K562 (cell line): ENCODE results near the gene USP4. TPM values are rescaled to one million over a fixed set of nuclear protein-coding genes. Genes with fewer than 3 reads are reported as not detected.

Experiments used
- ATAC-seq: fragments of 200-7000 bp; cut with Tn5 transposase; 3 replicates; pipeline ENCODE4 v1.9.1; 2020; ENCODE audit warnings: moderate library complexity
- BruUV-seq: library from RNA; stranded (reverse); fragments of 400-500 nt; replicated peaks from 2 replicates; lab custom pipeline; 2021; lab: Mats Ljungman, UMichigan
- CTCF ChIA-PET: fragments of 300-600 bp; formaldehyde crosslinking; extraction: SDS; loops from one replicate; lab custom pipeline; 2021; ENCODE audit warnings: low intra/inter-chr PET ratio; lab: Yijun Ruan, JAX
- POLR2A ChIA-PET: fragments of 300-600, 350-650 bp; sonication (Branson Sonifier 250); formaldehyde crosslinking; extraction: SDS; loops from one replicate; lab custom pipeline; 2021; ENCODE audit warnings: antibody characterized with exemption, inconsistent platforms; lab: Yijun Ruan, JAX
- DNase-seq, 4 experiments: peaks; one replicate each; pipeline versions ENCODE4 v3.0.0 to v3.0.0-alpha.2; 2011 to 2018; ENCODE audit warnings: low spot score in 3 of 4, mixed read lengths in 3 of 4; ENCODE audit errors: extremely low read depth in 1 of 4
- FAIRE-seq: peaks from 2 replicates; lab custom pipeline; 2011; peaks lifted over from hg19 to GRCh38; lab: Jason Lieb, UNC
- H2AFZ ChIP-seq: 2 replicates; pipeline ENCODE4 v1.6.0; 2011; ENCODE audit warnings: low read depth, low read length, control low read depth, inconsistent platforms
- H3K27ac ChIP-seq: fragments of 200-600 bp; 3 replicates; pipeline ENCODE4 v1.8.0; 2011; ENCODE audit warnings: low read depth, mild to moderate bottlenecking, control low read depth, inconsistent platforms, low read length, moderate library complexity, mixed read lengths; ENCODE audit errors: extremely low read depth
- H3K27me3 ChIP-seq, 2 experiments: fragments of 300-600 bp in 1 of 2; 2 replicates in 1 of 2; 3 replicates in 1 of 2; pipeline versions ENCODE4 v1.6.0 to v1.8.0; 2011; ENCODE audit warnings: inconsistent platforms in 2 of 2, low read length in 2 of 2, mild to moderate bottlenecking in 1 of 2, mixed read lengths in 1 of 2, moderate library complexity in 1 of 2; ENCODE audit not compliant: control insufficient read depth in 2 of 2, insufficient read depth in 2 of 2
- H3K36me3 ChIP-seq: fragments of 300-600 bp; 3 replicates; pipeline ENCODE4 v1.8.0; 2011; ENCODE audit warnings: mild to moderate bottlenecking, low read length, inconsistent platforms; ENCODE audit not compliant: control insufficient read depth, insufficient read depth
- H3K4me1 ChIP-seq, 2 experiments: fragments of 200-600 bp in 1 of 2; replicated peaks in 1 of 2; 2 replicates in 1 of 2; 3 replicates in 1 of 2; pipeline versions ENCODE4 v1.5.1 to v1.8.0; 2011; ENCODE audit warnings: inconsistent platforms in 2 of 2, low read length in 2 of 2, mild to moderate bottlenecking in 1 of 2, mixed read lengths in 1 of 2, moderate library complexity in 1 of 2; ENCODE audit not compliant: control insufficient read depth in 2 of 2, insufficient read depth in 2 of 2
- H3K4me2 ChIP-seq: 2 replicates; pipeline ENCODE4 v1.6.1; 2011; ENCODE audit warnings: low read length, control low read depth, inconsistent platforms, mixed read lengths; ENCODE audit not compliant: insufficient read depth
- H3K4me3 ChIP-seq: fragments of 200-600 bp; sonication (generic), shearing (Covaris generic); 2 replicates; pipeline ENCODE4 v1.5.1; 2016; ENCODE audit warnings: control low read depth, inconsistent platforms
- H3K79me2 ChIP-seq: fragments of 200-600 bp; 3 replicates; pipeline ENCODE4 v1.8.0; 2011; ENCODE audit warnings: low read length, inconsistent platforms; ENCODE audit not compliant: control insufficient read depth, insufficient read depth
- H3K9ac ChIP-seq, 2 experiments: 2 replicates each; pipeline versions ENCODE4 v1.6.0 to v1.6.1; 2011; ENCODE audit warnings: low read depth in 2 of 2, low read length in 2 of 2, control low read depth in 1 of 2, inconsistent platforms in 1 of 2, mild to moderate bottlenecking in 1 of 2, mixed read lengths in 1 of 2; ENCODE audit not compliant: insufficient read depth in 1 of 2
- H3K9me1 ChIP-seq: one replicate; pipeline ENCODE4 v1.6.0; 2011; ENCODE audit warnings: inconsistent platforms, mild to moderate bottlenecking, low read length, moderate library complexity; ENCODE audit not compliant: control insufficient read depth, insufficient read depth
- H3K9me3 ChIP-seq: replicated peaks from 2 replicates; pipeline ENCODE4 v1.5.1; 2011; ENCODE audit warnings: low read depth, low read length, inconsistent platforms; ENCODE audit not compliant: control insufficient read depth, insufficient read depth
- H4K20me1 ChIP-seq: replicated peaks from 2 replicates; pipeline ENCODE4 v1.6.1; 2011; ENCODE audit warnings: low read length, inconsistent platforms, mixed read lengths; ENCODE audit not compliant: control insufficient read depth, insufficient read depth
- ATF1 ChIP-seq, 2 experiments: fragments of 450-650 bp in 1 of 2; IDR thresholded peaks; 2 replicates each; pipeline ENCODE4 v1.6.1; 2016; ENCODE audit warnings: missing compliant biosample characterization in 1 of 2, missing genetic modification characterization in 1 of 2
- CCNT2 ChIP-seq: IDR thresholded peaks from 2 replicates; pipeline ENCODE4 v1.6.1; 2011; ENCODE audit warnings: borderline replicate concordance, low read depth, mild to moderate bottlenecking, moderate library complexity, mixed read lengths, low read length; ENCODE audit not compliant: insufficient read length; ENCODE audit errors: extremely low read depth
- CEBPZ ChIP-seq: fragments of 150-350 bp; IDR thresholded peaks from 2 replicates; pipeline ENCODE4 v1.6.1; 2014; ENCODE audit warnings: low read depth, mild to moderate bottlenecking, low read length, borderline replicate concordance
- NBN ChIP-seq: fragments of 450-650 bp; IDR thresholded peaks from 2 replicates; pipeline ENCODE4 v1.6.1; 2016; ENCODE audit warnings: low read depth, mild to moderate bottlenecking
- NKRF ChIP-seq: fragments of 450-650 bp; IDR thresholded peaks from 2 replicates; pipeline ENCODE4 v1.6.1; 2016; ENCODE audit warnings: borderline replicate concordance
- NRF1 ChIP-seq, 2 experiments: fragments of 450-650 bp; IDR thresholded peaks in 1 of 2; conservative IDR thresholded peaks in 1 of 2; 2 replicates each; pipeline ENCODE4 v1.6.1; 2014; ENCODE audit warnings: mild to moderate bottlenecking in 2 of 2
- SAFB ChIP-seq: fragments of 200-400 bp; formaldehyde crosslinking; IDR thresholded peaks from 2 replicates; pipeline ENCODE4 v1.6.1; 2017; ENCODE audit warnings: low read depth, low read length, borderline replicate concordance
- THAP12 ChIP-seq: fragments of 250-450 bp; sonication (Bioruptor Pico); IDR thresholded peaks from 2 replicates; pipeline ENCODE4 v1.9.0; 2021; ENCODE audit warnings: mild to moderate bottlenecking, inconsistent platforms
- WGBS: fragments of 100-300 bp; shearing (Covaris generic); methylation state at CpG from one replicate; pipeline ENCODE4 v1.1.6; 2016; ENCODE audit warnings: low coverage, mixed read lengths; ENCODE audit not compliant: insufficient coverage; ENCODE audit errors: missing lambda C conversion rate; 5-methylcytosine and 5-hydroxymethylcytosine counted together
- in situ Hi-C: fragments of 300-500 bp; cut with MboI; formaldehyde crosslinking; loops from 4 replicates; pipeline ENCODE4 v1.15.0; 2018; ENCODE audit warnings: inconsistent platforms, mixed read lengths
- intact Hi-C: fragments of 100-400 bp; cut with micrococcal nuclease; formaldehyde crosslinking; loops from 2 replicates; pipeline ENCODE4 v1.14.2; 2022
- polyA plus RNA-seq, 8 experiments: library from polyadenylated mRNA; depleted of rRNA in 4 of 8; stranded (reverse) in 5 of 8; unstranded in 3 of 8; fragments of >200 nt; fragmentation: Nextera tagmentation in 2 of 8; fragmentation: Illumina TruSeq in 1 of 8; extraction: Ambion mirVana in 2 of 8; extraction: Trizol in 1 of 8; gene quantifications; 2 replicates each; pipeline versions ENCODE4 v1.2.1 to v1.2.3, GENCODE V29; 2011 to 2014; ENCODE audit warnings: inconsistent platforms in 1 of 8, missing spikeins in 1 of 8
- total RNA-seq, 7 experiments: library from RNA; depleted of rRNA in 6 of 7; stranded (reverse); fragments of >200 nt in 6 of 7; fragmentation: Illumina TruSeq in 2 of 7; extraction: Trizol in 2 of 7; gene quantifications; 2 replicates each; pipeline versions ENCODE4 v1.2.1 to v1.2.3, GENCODE V29; 2011 to 2021; ENCODE audit warnings: low replicate concordance in 1 of 7

USP4 gene
- total and polyA plus RNA-seq, 9 of the 15 experiments (the other 6 are each of a cell fraction or from before 2014, with no cell fraction given): 11.8 to 40.4 (median 22.9) TPM

- no peak for TF ChIP-seq NKRF
- TF ChIP-seq CCNT2: no peak
These were observed 25.8 kb downstream of the USP4 start (continued) for GRCh38 chr3:49313896-49314688.

GRCh38 chr3:49311283-49311682 lies 28.6 kb downstream of the USP4 start:
- WGBS: 71% methylated on average over 3 of the region's 3 CpGs
- no peak overlapping the region for H3K9ac ChIP-seq
- TF ChIP-seq SAFB (no peak), CEBPZ (no peak), ATF1 (CRISPR knock-in tag; IDR thresholded peaks at IDR 0.05) (no peak), ATF1 (tag; IDR thresholded peaks at IDR 0.05) (no peak), NRF1 (conservative IDR thresholded peaks at IDR 0.05 in 1 of 2, IDR thresholded peaks at IDR 0.05 in 1 of 2) (no peak), THAP12 (CRISPR knock-in tag) (no peak), NBN (no peak)

More at GRCh38 chr3:49311283-49311682, 28.6 kb downstream of the USP4 start:
- BruUV-seq: no TSS peak
- ChIA-PET CTCF (no interaction called here), POLR2A (no interaction called here)
- intact Hi-C loops (no loop called here), in situ Hi-C loops (no loop called here)
- H3K36me3 ChIP-seq: peaks cover 45% of the 10 kb centered on the region; the same call in 2 of the 3 replicates
- no peak overlapping the region for H3K4me3 ChIP-seq
- no peak overlapping the region for H3K27ac ChIP-seq
- H3K9me3 ChIP-seq: no peaks in the 10 kb centered on the region
- no peaks in the 10 kb centered on the region; a peak in 1 of 5 replicates for H3K4me1 ChIP-seq
- ATAC-seq (no peak), DNase-seq (no peak), FAIRE-seq (no peak)
- no peak overlapping the region for H3K4me2 ChIP-seq
- H4K20me1 ChIP-seq: no peaks in the 10 kb centered on the region
- H2AFZ ChIP-seq: no peak overlapping the region
- H3K79me2 ChIP-seq: no peaks in the 10 kb centered on the region
- H3K27me3 ChIP-seq: no peaks in the 10 kb centered on the region
- no peaks in the 10 kb centered on the region for H3K9me1 ChIP-seq
